GM12875 (cell line): Measurements from ENCODE around the gene MPHOSPH6.

Experiments
- H3K4me3 ChIP-seq: one replicate; pipeline ENCODE4 v1.5.1; 2011; ENCODE audit warnings: low read depth, low read length, control low read depth
- TF ChIP-seq, protein P1 (sequence below): IDR thresholded peaks from 2 replicates; pipeline ENCODE4 v1.5.1; 2011; ENCODE audit warnings: low read depth, mild to moderate bottlenecking, control low read depth, inconsistent platforms, low read length, moderate library complexity, borderline replicate concordance; ENCODE audit not compliant: insufficient read depth

MPHOSPH6 gene

DNA sequence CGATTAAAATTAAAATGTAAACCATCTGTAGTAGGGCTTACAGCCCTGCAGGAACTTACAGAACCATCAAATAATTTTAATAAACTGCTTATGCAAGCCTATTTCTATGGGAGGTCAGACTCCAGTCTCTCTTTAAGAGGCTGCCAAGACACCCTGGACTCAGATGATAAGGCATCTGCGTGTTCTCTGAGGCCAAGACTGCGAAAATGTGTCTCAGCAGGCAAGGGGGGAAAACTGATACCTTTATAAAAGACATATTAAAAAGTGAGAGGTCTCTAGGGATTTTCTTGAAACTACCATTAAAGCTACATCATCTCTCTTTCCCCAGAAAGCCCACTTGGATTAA lies 32.2 kb downstream of the MPHOSPH6 start:
- H3K4me3 ChIP-seq: no peak overlapping the region
- TF ChIP-seq, protein P1, sequence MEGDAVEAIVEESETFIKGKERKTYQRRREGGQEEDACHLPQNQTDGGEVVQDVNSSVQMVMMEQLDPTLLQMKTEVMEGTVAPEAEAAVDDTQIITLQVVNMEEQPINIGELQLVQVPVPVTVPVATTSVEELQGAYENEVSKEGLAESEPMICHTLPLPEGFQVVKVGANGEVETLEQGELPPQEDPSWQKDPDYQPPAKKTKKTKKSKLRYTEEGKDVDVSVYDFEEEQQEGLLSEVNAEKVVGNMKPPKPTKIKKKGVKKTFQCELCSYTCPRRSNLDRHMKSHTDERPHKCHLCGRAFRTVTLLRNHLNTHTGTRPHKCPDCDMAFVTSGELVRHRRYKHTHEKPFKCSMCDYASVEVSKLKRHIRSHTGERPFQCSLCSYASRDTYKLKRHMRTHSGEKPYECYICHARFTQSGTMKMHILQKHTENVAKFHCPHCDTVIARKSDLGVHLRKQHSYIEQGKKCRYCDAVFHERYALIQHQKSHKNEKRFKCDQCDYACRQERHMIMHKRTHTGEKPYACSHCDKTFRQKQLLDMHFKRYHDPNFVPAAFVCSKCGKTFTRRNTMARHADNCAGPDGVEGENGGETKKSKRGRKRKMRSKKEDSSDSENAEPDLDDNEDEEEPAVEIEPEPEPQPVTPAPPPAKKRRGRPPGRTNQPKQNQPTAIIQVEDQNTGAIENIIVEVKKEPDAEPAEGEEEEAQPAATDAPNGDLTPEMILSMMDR: no peak

DNA sequence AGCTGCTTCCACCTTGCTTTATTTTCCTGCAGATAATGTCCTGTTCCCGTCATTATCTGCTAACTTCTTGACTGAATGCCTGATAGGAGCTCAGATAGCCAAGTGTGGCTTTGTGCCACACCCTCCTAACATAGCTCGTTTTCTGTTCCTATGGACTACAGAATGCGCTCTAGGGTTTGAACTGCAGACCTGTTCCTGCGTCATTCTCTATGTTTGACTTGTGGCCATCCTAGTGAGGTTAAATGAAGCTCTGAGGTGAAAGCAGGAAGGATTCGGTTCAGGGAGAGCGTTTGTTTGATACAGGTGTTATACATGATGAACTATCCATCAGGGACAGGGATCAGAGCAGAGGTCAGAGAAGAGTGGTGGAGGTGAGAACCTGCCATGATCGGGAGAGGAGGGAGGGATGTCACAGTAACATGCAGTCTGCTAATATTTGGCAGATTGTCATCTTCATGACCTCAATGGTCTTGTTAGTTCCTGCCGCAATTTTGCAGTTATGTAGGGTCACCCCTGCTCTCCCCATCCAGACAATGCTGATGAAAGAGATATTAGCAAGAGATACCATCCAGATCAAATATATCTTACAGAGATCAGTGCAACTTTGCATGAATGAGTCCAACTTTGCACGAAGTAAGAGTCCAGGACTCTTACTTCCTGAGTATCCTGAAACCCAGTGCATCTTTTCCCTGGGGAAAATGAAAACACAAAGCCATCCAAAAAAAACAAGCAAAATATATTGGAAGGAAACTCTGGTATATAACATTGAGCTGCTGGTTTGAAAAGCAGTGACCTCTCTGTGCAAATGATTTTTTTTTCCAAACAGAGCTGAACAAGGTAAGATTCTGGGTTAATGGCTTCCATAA lies 32.8 kb downstream of the MPHOSPH6 start:
- TF ChIP-seq, protein P1: no peak
- no peak overlapping the region for H3K4me3 ChIP-seq

DNA sequence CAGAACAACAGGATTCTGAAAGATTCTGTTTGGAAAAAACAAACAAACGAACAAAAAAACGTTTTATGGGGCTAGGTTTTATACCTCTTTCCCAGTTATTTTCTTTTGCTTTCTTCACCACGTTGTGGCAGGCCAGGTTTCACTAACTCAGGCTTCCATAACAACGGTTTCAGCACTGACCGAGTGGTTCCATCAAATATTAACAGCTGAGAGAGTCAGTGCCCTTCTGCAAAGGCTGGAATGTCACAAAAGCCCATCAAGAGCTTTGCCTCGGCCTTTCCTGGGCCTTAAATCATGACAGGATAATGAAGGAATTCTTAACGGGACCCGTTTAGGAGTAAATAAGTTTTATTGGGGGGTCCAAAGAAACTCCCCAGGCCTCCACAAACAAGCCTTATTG lies 34.2 kb downstream of the MPHOSPH6 start:
- no peak overlapping the region for H3K4me3 ChIP-seq
- TF ChIP-seq, protein P1: no peak

DNA sequence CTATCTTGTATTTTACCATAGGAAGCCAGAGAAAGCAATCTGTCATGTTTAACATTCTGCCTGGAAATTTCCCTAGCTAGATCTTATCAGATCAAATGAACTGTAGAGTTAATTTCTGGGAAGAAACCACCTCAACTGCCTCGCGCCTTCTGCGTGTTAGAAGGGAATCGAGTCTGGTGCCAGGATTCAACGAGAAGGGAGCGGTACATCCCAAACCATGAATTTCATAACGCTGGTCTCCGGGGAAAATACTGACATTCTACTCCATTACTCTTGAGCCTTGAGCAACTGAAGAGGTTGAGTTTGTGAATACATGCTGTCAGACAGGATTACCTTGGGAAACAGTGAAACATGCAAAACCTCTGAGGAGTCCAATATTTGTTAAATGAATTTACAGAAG lies 35.2 kb downstream of the MPHOSPH6 start:
- TF ChIP-seq, protein P1: no peak
- no peak overlapping the region for H3K4me3 ChIP-seq

DNA sequence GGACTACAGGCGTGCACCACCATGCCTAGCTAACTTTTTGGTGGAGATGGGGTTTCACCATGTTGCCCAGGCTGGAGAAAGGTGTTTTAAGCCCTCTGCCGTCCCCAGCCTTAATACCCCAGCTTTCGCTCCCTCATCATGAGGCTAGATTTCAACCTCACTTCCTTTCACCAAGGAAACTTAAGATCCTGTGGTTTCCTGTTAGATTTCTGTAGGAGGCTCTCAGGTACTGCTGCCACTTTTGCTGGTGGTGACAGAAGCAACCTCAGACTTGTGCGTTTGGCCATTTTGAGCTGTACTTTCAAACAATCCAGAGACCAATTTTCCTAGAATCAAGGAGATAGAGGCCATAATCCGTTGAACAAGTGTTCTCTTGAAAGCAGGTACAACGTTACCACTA lies 36.2 kb downstream of the MPHOSPH6 start:
- H3K4me3 ChIP-seq: no peak overlapping the region

DNA sequence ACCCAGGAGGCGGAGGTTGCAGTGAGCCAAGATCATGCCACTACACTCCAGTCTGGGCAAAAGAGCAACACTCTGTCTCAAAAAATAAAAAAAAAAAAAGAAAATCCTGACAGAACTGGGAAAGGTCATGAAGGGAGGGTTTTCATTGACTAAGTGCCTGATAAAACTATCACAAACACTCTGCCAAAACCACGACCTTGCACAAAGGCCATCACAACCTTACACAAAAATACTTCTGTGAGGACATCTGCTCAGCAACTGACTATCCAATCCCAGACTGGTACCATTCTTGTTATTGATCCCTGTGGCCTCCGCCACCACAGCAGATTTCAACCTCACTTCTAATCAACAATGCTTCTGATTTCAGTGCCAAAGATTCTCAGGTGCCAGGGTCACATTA lies 40.1 kb downstream of the MPHOSPH6 start:
- TF ChIP-seq, protein P1: no peak
- no peak overlapping the region for H3K4me3 ChIP-seq

More for the DNA sequence above, 36.2 kb downstream of the MPHOSPH6 start:
- TF ChIP-seq, protein P1: no peak

DNA sequence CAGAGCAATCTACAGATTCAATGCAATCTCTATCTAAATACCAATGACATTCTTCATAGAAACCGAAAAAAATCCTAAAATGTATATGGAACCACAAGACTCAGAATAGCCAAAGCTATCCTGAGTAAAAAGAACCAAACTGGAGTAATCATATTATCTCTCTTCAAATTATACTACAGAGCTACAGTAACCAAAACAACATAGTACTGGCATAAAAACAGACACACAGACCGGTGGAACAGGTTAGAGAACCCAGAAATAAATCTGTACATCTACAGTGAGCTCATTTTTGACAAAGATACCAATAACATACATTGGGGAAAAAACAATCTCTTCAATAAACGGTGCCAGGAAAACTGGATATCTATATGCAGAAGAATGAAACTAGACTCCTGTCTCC lies 45.4 kb downstream of the MPHOSPH6 start:
- H3K4me3 ChIP-seq: no peak overlapping the region
- TF ChIP-seq, protein P1: no peak
